Activated CD4-positive, alpha-beta T cell treated with anti-CD3 and anti-CD28 coated beads for 48 hours (primary cell): ENCODE measurements around the gene EMC6.

Source experiments
- DNase-seq: peaks from one replicate; pipeline ENCODE4 v3.0.0-alpha.2; 2020

The EMC6 gene

DNA sequence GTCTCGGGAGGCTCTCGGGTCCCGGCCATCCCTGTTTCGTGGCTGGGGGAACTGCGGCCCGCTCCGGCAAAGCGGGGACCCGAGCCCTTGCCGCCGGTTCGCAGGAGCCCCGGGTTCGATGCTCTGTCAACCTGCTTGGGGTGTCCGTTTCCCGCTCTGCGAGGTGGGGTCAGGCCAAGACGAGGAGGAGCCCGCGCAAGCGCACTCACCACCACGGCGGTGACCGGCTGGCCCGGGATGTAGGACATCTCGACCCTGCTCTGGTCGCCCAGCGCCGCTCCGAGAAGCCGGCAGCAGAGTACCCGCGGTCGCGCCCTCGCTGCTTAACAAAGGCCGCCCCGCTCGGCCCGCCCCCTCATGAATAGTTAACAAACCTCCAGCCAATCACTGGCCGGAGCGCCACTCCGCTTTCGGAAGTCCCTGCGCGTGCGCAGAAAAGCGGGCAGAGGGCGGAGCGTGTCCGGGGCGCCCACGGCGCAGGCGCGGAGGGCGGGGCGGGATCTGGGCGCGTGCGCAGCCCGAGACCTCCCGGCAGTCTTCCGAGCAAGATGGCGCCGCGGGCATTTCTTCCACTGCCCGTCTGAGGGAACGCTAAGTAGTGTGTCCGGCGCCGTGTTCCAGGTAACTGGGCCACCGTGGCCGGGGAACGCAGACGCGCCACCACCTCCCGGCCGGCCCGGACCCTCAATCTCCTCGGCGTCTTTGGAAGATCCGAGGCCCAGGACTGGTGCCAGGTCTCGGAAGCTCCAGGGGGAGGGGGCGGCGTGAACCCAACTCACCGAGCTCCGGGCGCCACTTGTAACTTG is at the start of gene EMC6, which contains the start of gene TAX1BP3:
Gene EMC6, plus strand, starts transcription at position 534 of the 806 bp plus-strand sequence. CDS start 335 bp downstream, outside the sequence.
Gene TAX1BP3, minus strand, starts transcription at position 300 of the 806 bp plus-strand sequence. Its CDS starts 52 bp downstream, at position 248.
- peak; percentile 99 for DNase-seq

- no peak for DNase-seq
These were observed 47.4 kb upstream of the EMC6 start for GRCh38 chr17:3621146-3621720.

DNA sequence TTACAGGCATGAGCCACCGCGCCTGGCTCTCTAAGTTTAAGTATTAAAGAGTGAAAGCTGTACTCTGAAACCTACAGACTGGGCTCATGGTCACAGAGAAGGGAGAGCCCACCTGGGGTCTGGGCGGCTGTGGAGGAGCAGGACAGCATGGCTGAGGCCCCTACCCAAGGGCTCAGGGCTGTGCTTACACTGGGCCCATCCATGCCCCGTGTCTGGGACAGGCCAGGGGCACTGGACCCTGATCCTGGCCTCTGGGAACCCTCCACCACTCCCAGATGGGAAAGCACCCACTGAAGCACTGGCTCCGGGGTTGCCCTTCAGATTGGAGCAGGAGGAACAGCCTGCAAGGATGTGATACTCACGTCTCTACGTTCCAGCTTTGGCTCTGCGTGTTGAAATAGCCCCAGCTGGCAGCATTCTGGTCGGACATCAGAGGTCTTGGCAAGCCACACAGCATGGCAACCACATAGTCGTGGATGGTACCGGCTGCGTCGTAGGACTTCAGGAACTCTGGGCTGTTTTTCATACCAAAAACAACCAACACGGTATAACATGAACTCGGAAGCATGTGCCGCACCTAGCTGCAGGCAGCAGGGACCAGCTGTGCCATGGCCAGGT is 45.5 kb upstream of the EMC6 start:
- no peak for DNase-seq

GRCh38 chr17:3626831-3627768 is 41.5 kb upstream of the EMC6 start:
- DNase-seq = no peak

- DNase-seq = no peak
These were observed 40.8 kb upstream of the EMC6 start for GRCh38 chr17:3627769-3628167.

GRCh38 chr17:3630781-3631180 is 37.8 kb upstream of the EMC6 start:
- DNase-seq = no peak

GRCh38 chr17:3632287-3632686 is 36.3 kb upstream of the EMC6 start:
- no peak for DNase-seq

DNA sequence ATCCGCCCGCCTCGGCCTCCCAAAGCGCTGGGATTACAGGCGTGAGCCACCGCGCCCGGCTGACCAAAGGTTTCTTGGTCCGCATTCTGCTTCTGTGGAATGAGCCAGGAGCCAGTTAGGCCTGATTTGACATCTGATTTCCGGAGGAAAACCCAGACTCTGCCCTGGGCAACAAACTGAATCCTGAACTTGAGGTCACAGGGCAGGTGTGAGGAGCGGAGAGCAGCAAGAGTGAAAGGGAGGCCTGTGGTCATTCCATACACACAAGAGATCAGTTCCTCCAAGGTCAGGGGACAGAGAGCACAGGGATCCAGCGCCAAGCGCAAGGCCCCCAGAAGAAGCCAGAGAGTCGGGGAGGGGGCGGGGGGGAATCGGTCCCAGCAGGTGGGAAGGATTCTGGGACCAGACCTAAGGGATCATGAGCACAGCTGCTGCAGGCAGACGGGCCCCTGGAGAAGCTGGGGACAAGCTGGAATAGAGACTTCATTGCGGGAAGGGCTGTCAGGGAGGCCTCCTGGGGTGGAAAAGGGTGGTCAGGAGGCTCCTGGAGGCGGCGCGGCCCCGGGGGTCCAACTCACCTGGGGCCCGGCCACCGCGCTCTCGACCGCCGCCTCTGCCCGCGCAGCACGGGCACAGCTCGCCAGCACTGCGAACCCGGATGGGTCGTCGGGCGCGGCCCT is 33.0 kb upstream of the EMC6 start:
- DNase-seq = no peak

DNA sequence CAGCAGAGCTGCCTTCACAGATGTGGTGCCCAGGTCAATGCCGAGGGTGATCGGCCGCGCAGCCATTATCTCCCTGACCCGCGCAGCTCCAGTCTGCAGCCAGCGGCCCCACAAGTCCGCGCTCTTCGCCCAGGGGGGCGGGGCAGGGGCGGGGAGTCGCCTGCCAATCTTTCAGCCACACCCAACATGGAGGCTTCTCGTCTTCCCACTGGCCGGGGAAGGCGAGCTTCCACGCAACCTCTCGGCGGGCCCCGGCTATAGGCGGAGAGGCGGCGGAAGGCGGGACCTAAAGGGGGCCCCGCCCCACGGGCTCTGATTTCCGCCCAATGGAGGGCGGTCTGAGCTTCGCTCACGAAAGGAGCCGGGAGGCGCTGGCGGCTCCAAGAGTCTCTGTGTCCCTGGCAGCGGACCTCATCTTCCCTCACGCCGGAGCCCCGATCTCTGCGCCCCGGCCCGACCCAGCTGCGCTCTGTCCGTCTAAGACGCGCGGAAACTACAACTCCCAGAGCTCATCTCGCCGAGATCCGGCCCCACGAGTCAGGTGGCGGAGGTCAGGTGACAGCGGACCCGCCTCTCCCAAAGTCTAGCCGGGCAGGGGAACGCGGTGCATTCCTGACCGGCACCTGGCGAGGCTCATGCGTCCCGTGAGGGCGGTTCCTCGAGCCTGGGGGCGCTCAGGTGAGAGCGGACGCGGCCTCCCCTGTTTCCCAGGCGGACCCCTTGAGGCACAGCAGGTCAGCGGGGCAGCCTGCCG is 32.3 kb upstream of the EMC6 start, which contains the start of the genes CTNS and SHPK:
Gene CTNS, plus strand, starts transcription at position 607 of the 754 bp plus-strand sequence. CDS start 3,447 bp downstream, outside the sequence.
Gene SHPK, minus strand, starts transcription at position 97 of the 754 bp plus-strand sequence. Its CDS starts 31 bp downstream, at position 66.
- peak; percentile 96 for DNase-seq

DNA sequence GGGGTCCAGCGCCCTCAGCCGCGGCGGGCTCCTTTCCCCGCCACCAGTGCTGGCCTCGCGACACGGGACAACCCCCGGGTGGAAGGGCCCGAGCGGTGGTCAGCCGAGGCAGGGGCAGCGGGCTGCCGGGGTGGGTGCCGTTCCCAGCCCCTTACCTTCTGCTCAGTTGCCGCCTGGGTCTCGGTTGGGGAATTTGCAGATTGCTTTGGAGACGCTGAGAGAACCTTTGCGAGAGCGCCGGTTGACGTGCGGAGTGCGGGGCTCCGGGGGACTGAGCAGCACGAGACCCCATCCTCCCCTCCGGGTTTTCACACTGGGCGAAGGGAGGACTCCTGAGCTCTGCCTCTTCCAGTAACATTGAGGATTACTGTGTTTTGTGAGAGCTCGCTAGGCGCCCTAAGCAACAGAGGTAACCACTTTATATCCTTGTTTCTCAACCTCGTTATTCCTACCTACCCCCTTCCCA is 31.7 kb upstream of the EMC6 start:
- DNase-seq = no peak

DNA sequence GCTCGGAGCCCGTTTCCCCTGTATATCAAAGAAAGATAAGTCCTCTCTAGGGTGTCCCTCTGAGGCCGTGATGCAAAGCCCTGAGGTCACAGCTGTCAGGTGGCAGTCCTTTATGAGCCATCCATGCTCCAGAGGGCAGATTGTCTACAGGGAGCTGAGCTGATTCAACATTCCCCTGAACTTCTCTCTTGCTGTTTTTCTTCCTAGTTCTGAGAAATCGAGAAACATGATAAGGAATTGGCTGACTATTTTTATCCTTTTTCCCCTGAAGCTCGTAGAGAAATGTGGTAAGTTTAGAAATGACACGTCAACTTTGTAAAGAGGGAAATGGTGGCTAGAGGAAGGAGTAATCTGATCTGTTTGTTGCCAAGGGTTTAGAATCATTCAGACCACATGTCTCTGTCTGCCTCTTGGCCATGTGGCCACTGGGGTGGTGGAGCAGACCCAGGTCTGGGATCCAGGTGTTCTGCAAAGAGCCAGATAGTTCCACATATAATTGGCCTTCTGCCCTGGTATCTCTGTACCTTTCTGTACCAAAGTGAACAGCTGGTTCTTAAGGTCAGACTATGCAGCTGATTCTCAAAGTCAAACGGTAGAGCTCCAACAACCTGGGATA is 28.5 kb upstream of the EMC6 start:
- DNase-seq = peak; percentile 63

DNA sequence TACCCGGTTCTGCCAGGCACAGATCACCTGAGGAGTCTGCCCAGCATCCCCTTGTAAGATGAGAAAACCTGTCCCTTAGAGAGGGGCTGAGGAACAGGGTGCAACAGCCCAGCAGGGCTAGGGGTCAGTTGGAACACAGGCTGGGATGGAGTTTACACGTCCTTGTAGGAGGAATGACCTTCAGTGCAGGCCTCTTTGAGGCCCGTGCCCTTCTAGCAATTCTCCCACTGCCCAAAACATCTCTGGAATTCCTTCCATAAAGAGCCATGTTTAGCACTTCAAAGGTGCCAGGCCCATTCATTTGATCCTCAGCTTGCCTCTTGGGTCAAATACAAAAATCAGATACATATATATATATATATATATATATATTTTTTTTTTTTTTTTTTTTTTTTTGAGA is 27.6 kb upstream of the EMC6 start:
- no peak for DNase-seq

- no peak for DNase-seq
These were observed 26.7 kb upstream of the EMC6 start for GRCh38 chr17:3641717-3642486.

DNA sequence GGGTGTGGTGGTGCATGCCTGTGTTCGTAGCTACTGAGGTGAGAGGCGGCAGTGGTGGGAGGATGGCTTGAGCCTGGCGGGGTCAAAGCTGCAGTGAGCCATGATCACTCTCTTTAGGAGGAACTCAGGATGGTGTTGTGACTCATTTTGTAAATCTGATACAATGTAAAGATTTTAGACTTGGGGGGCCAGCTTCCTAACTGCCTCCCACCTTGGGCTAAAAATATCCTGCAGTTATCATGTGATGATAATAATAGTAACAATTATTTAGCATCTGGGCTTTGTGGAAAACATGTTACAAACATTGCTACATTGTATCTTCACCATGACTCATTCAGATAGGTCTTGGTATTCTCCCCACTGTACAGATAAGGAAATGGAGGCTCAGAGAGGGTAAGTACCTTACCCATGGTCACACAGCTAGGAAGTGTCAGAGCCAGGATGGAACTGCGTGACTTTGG is 24.7 kb upstream of the EMC6 start:
- DNase-seq = peak; percentile 38

DNA sequence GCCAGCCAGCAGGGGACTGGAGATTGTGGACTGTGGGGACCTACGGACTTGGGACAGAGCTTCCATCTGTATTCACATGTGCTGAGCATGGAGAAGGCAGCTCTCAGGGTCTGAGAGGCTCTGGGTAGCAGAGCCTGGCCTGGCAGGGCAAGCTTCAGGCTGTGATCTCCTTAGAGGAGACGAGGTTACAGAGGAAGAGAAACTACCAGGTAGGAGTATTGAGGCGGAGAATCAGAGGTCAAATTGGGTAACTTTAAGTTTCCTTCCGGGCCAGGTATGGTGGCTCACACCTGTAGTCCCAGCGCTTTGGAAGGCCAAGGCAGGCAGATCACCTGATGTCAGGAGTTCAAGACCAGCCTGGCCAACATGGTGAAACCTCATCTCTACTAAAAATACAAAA is 23.3 kb upstream of the EMC6 start:
- no peak for DNase-seq

GRCh38 chr17:3647251-3647650 is 21.4 kb upstream of the EMC6 start:
- DNase-seq = no peak

- peak; percentile 74 for DNase-seq
These were observed 20.6 kb upstream of the EMC6 start for GRCh38 chr17:3647769-3648555.

DNA sequence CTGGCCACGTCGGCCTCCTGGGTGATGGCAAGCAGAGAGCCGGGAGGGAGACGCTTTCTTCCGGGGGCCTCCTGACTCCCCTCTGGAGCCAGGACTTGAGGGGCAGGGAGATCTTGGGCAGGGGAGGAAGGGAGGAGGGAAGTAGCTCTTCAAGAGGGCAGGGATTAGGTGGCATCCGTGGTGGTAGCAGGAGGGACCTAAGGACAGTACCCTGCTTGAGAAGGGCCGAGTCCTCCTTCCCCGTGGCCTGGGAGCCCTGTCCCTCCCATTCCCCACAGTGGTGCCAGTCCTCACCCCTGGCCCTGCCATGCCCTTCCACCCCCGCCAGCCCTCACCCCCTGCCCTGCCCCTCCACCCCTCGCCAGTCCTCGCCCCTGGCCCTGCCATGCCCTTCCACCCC is 12.8 kb upstream of the EMC6 start:
- no peak for DNase-seq

GRCh38 chr17:3656353-3656752 is 12.3 kb upstream of the EMC6 start:
- no peak for DNase-seq
